ENCODE data around the gene CPT2. TPM values are rescaled to one million over a fixed set of nuclear protein-coding genes. Genes with fewer than 3 reads are reported as not detected.

The CPT2 gene
- total and polyA plus RNA-seq, 12 donors = 7.8 to 79.5 (median 43.1) TPM

DNA sequence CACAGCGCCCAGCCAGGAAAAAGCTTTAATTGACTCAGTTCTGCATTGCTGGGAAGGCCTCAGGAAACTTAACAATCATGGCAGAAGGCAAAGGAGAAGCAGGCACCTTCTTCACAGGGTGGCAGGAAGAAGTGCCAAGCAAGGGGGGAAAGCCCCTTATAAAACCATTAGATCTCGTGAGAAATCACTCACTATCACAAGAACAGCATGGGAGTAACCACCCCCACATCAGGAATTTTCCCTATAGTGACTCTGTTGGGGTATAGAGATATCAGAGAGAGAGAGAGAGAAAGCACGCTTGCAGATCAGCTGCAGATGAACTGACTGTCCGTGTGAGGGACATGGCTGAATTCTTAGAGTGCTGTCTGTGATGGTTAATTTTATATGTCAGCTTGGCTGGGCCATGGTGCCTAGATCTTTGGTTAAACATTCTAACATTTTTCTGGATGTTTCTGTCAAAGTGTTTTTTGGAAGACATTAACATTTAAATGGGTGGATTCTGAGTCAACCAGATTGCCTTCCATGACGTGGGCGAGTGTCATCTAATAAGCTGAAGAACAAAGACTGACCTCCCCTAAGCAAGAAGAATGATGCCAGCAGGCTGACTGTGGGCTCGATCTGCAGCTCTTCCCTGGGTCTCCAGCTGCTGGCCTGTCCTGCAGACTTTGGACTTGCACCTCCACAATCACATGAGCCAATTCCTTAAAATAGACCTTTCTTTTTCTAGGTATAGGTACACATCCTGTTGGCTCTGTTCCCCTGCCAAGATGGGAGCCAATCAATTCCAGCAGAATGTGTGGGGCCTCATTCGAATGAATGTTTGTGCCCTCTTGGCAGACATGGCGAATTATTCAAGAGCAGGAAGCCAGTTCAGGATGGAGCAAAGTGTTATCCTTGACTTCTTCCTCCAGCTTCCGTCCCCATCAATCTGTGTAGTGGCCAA, 21.4 kb upstream of the CPT2 start:
- intact Hi-C loops (cut with DNase I) = loop anchor here in 1 of 2 donors (10.0 kb wide), 1 partner anchor 250 kb away; the partner anchor contains the start of genes ECHDC2 and SCP2
- TF ChIP-seq POLR2A (IDR thresholded peaks at IDR 0.05) = no peak
- TF ChIP-seq, protein P1, sequence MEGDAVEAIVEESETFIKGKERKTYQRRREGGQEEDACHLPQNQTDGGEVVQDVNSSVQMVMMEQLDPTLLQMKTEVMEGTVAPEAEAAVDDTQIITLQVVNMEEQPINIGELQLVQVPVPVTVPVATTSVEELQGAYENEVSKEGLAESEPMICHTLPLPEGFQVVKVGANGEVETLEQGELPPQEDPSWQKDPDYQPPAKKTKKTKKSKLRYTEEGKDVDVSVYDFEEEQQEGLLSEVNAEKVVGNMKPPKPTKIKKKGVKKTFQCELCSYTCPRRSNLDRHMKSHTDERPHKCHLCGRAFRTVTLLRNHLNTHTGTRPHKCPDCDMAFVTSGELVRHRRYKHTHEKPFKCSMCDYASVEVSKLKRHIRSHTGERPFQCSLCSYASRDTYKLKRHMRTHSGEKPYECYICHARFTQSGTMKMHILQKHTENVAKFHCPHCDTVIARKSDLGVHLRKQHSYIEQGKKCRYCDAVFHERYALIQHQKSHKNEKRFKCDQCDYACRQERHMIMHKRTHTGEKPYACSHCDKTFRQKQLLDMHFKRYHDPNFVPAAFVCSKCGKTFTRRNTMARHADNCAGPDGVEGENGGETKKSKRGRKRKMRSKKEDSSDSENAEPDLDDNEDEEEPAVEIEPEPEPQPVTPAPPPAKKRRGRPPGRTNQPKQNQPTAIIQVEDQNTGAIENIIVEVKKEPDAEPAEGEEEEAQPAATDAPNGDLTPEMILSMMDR (IDR thresholded peaks at IDR 0.05) = no peak

DNA sequence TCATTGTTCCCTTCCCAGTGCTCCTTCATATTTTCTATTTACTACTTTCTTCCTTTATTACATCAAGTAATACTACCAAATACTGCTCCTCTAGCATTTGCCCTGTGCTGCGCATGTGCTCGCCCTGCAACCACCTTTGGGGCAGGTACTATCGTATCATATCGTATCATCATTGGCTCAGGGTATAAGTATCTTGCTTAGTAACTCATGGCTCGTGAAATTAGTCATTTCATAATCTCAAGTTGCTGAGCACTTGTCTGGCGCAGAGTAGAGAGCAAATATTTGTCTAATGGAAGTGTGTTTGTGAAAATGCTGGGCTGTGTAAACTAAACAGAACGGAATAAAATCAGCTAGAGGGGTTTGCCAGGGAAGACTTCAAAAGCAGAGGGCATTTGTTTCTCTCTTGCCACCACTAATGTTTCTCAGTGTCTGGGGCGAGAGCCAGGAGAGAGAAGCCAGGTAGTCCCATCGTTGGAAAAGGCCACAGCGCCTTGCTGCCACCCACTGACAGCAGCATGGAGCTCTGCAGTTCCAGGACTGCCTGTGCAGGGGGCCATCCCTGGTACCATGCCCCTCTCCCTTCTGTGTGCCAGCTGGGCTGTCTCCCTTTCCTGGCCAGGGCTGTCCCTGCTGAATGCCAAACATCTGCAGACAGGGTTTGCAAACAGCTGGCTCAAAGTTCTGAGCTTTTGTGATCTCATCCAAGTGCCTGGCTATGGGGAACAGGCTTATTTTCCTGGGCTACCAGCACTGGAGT, 20.0 kb upstream of the CPT2 start:
- intact Hi-C loops (cut with DNase I) = loop anchor here in 1 of 2 donors (10.0 kb wide), 1 partner anchor 252 kb away; the partner anchor contains the start of genes ECHDC2 and SCP2
- H3K27ac ChIP-seq = no peak overlapping the region
- H3K4me1 ChIP-seq (replicated peaks in 1 of 2) = no peaks in the 10 kb centered on the region
- H3K4me3 ChIP-seq = no peak overlapping the region
- H3K27me3 ChIP-seq = no peaks in the 10 kb centered on the region
- WGBS, 4 donors = 65 to 73% (median 72%) methylated on average over 10 of the region's 10 CpGs
- TF ChIP-seq, protein P1 (IDR thresholded peaks at IDR 0.05) = no peak
- TF ChIP-seq POLR2A (IDR thresholded peaks at IDR 0.05) = no peak
- DNase-seq = no peak
- H3K36me3 ChIP-seq (replicated peaks in 1 of 2) = no peaks in the 10 kb centered on the region
- no peaks in the 10 kb centered on the region for H3K9me3 ChIP-seq (replicated peaks in 1 of 3)

More for the DNA sequence above, 21.4 kb upstream of the CPT2 start:
- Histone ChIP-seq H3K4me1 (replicated peaks in 1 of 2) (no peaks in the 10 kb centered on the region), H3K4me3 (no peak overlapping the region), H3K27ac (no peak overlapping the region), H3K27me3 (no peaks in the 10 kb centered on the region), H3K36me3 (replicated peaks in 1 of 2) (no peaks in the 10 kb centered on the region), H3K9me3 (replicated peaks in 1 of 3) (no peaks in the 10 kb centered on the region)
- WGBS, 4 donors = 67 to 80% (median 76%) methylated on average over 10 of the region's 10 CpGs
- DNase-seq = no peak

DNA sequence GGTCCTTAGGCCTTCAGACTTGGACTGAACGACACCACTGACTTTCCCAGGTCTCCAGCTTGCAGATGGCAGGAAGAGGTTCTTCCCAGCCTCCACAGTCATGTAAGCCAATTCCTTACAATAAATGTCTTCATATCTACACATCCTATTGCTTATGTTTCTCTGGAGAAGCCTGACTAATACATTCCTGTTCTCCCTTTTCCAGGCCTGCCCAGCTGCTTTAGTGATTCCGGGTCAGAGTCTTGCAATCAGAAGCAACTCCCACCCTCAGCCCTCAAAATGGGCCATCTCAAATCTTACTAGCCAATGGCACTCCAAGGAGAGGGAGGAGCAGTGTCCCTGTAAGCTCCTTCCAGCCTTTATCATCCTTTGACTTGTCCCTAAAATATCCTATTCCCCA, 16.4 kb upstream of the CPT2 start:
- no peaks in the 10 kb centered on the region for H3K4me1 ChIP-seq (replicated peaks in 1 of 2)
- no peak for TF ChIP-seq POLR2A (IDR thresholded peaks at IDR 0.05)
- TF ChIP-seq, protein P1 (IDR thresholded peaks at IDR 0.05) = no peak
- DNase-seq = no peak
- no peaks in the 10 kb centered on the region for H3K9me3 ChIP-seq (replicated peaks in 1 of 3)
- H3K27ac ChIP-seq = no peak overlapping the region
- 70 to 86% (median 83%) methylated on average over 2 of the region's 2 CpGs for WGBS, 4 donors
- intact Hi-C loops (cut with DNase I) = no loop called here
- no peaks in the 10 kb centered on the region for H3K36me3 ChIP-seq (replicated peaks in 1 of 2)
- no peaks in the 10 kb centered on the region for H3K27me3 ChIP-seq
- no peak overlapping the region for H3K4me3 ChIP-seq

DNA sequence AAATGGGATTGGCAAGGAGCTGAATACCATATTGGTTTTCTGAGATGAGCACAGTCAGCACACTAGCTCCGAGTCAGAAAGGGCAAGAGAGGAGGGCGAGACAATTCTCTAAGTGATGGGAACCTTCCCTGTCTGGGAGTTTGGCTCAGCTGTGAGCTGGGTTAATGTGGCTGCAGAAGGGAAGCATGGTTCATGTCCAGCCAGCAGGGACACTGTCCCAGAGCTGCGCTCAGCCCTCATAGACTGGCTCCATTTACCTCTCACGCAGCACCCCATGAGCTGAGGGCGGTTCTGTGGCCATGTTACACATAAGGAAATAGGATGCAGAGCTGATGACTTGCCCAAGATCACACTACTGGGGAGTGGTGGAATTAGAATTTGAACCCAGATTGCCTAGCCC, 15.7 kb upstream of the CPT2 start:
- no peak overlapping the region for H3K27ac ChIP-seq
- H3K4me3 ChIP-seq = no peak overlapping the region
- DNase-seq = no peak
- no peaks in the 10 kb centered on the region for H3K36me3 ChIP-seq (replicated peaks in 1 of 2)
- H3K27me3 ChIP-seq = no peaks in the 10 kb centered on the region
- WGBS, 4 donors = 88 to 96% (median 91%) methylated on average over 3 to 5 of the region's 5 CpGs
- no peaks in the 10 kb centered on the region for H3K9me3 ChIP-seq (replicated peaks in 1 of 3)
- intact Hi-C loops (cut with DNase I) = no loop called here
- H3K4me1 ChIP-seq (replicated peaks in 1 of 2) = no peaks in the 10 kb centered on the region
- TF ChIP-seq, protein P1 (IDR thresholded peaks at IDR 0.05) = no peak
- no peak for TF ChIP-seq POLR2A (IDR thresholded peaks at IDR 0.05)
